NCI-H1092 treated with DMSO at 0.1 percent for 48 hours (cell line): ENCODE data around the gene RIMS4.

Experiments used
- DNase-seq: peaks from one replicate; lab custom pipeline; 2025; lab: John Stamatoyannopoulos, UW

RIMS4 gene

GRCh38 chr20:44762466-44763140, 47.7 kb downstream of the RIMS4 start:
- DNase-seq = no peak

- no peak for DNase-seq
Observed at GRCh38 chr20:44761423-44761822, 48.9 kb downstream of the RIMS4 start.

GRCh38 chr20:44759595-44759994, 50.8 kb downstream of the RIMS4 start:
- no peak for DNase-seq

- no peak for DNase-seq
Observed at GRCh38 chr20:44758247-44759101, 51.9 kb downstream of the RIMS4 start.

GRCh38 chr20:44756956-44757355, 53.4 kb downstream of the RIMS4 start:
- no peak for DNase-seq

- no peak for DNase-seq
Observed at GRCh38 chr20:44756011-44756688, 54.2 kb downstream of the RIMS4 start.

GRCh38 chr20:44754554-44754953, 55.8 kb downstream of the RIMS4 start:
- DNase-seq = no peak

- DNase-seq = no peak
Observed at GRCh38 chr20:44752099-44752931, 58.0 kb downstream of the RIMS4 start.

- no peak for DNase-seq
Observed at GRCh38 chr20:44750081-44750805, 60.1 kb downstream of the RIMS4 start.

GRCh38 chr20:44748005-44748370, 62.4 kb downstream of the RIMS4 start:
- DNase-seq = no peak

- peak; percentile 97 for DNase-seq
Observed at GRCh38 chr20:44747166-44748004, 63.0 kb downstream of the RIMS4 start.

GRCh38 chr20:44746367-44747165, 63.8 kb downstream of the RIMS4 start:
- DNase-seq = peak; percentile 96

- DNase-seq = no peak
Observed at GRCh38 chr20:44745598-44746366, 64.6 kb downstream of the RIMS4 start, which contains the start of gene KCNK15. KCNK15 (plus strand) TSS chr20:44745865; CDS start chr20:44745911, 46 bp downstream.

- no peak for DNase-seq
Observed at GRCh38 chr20:44745122-44745597, 65.2 kb downstream of the RIMS4 start.

- no peak for DNase-seq
Observed at GRCh38 chr20:44743916-44744655, 66.3 kb downstream of the RIMS4 start.

GRCh38 chr20:44743080-44743701, 67.2 kb downstream of the RIMS4 start:
- DNase-seq = no peak
